HEK293 (cell line): Measurements from ENCODE around the gene RTBDN.

Experiments
- CTCF ChIA-PET: fragments of 350-600 bp; formaldehyde crosslinking; extraction: SDS; loops from one replicate; lab custom pipeline; 2021; ENCODE audit warnings: antibody characterized with exemption; lab: Yijun Ruan, JAX
- POLR2A ChIA-PET: fragments of 300-600 bp; formaldehyde crosslinking; extraction: SDS; loops from one replicate; lab custom pipeline; 2020; ENCODE audit warnings: antibody characterized with exemption, inconsistent platforms; lab: Yijun Ruan, JAX
- H3K27ac ChIP-seq: fragments of 200-500 bp; sonication (Bioruptor generic); 2 replicates; pipeline ENCODE4 v1.5.1; 2014; ENCODE audit warnings: low read depth, low read length, control low read depth, inconsistent platforms; ENCODE audit errors: extremely low read depth
- H3K36me3 ChIP-seq, 2 experiments: fragments of 200-500 bp in 1 of 2; sonication (Bioruptor generic) in 1 of 2; 1 replicate in 1 of 2; 2 replicates in 1 of 2; pipeline ENCODE4 v1.5.1; 2014 to 2017; ENCODE audit warnings: inconsistent platforms in 2 of 2, low read length in 2 of 2; ENCODE audit not compliant: control insufficient read depth in 2 of 2, insufficient read depth in 1 of 2
- H3K4me1 ChIP-seq: fragments of 200-500 bp; sonication (Bioruptor generic); 2 replicates; pipeline ENCODE4 v1.5.1; 2014; ENCODE audit warnings: mild to moderate bottlenecking, low read length, inconsistent platforms; ENCODE audit not compliant: control insufficient read depth, insufficient read depth
- H3K4me3 ChIP-seq: 2 replicates; pipeline ENCODE4 v1.5.1; 2011; ENCODE audit warnings: low read depth, mild to moderate bottlenecking, control low read depth, low read length, moderate library complexity
- H3K9me3 ChIP-seq: fragments of 200-500 bp; sonication (Bioruptor generic); 2 replicates; pipeline ENCODE4 v1.5.1; 2014; ENCODE audit warnings: low read depth, low read length, inconsistent platforms; ENCODE audit not compliant: control insufficient read depth, insufficient read depth
- PRDM10 ChIP-seq: fragments of 450-650 bp; formaldehyde crosslinking; IDR thresholded peaks from 2 replicates; pipeline ENCODE4 v1.5.1; 2016; ENCODE audit warnings: missing biosample characterization, missing genetic modification characterization
- SP3 ChIP-seq: fragments of 450-650 bp; formaldehyde crosslinking; IDR thresholded peaks from 2 replicates; pipeline ENCODE4 v1.5.1; 2016; ENCODE audit warnings: missing biosample characterization, missing genetic modification characterization
- SP7 ChIP-seq: fragments of 450-650 bp; formaldehyde crosslinking; IDR thresholded peaks from 2 replicates; pipeline ENCODE4 v1.5.1; 2016; ENCODE audit warnings: missing biosample characterization, missing genetic modification characterization
- ZBTB20 ChIP-seq: fragments of 450-650 bp; formaldehyde crosslinking; IDR thresholded peaks from 2 replicates; pipeline ENCODE4 v1.5.1; 2016; ENCODE audit warnings: missing biosample characterization, missing genetic modification characterization
- ZFHX2 ChIP-seq: fragments of 450-650 bp; formaldehyde crosslinking; conservative IDR thresholded peaks from 2 replicates; pipeline ENCODE4 v1.5.1; 2016; ENCODE audit warnings: missing biosample characterization, missing genetic modification characterization
- ZNF155 ChIP-seq: fragments of 450-650 bp; formaldehyde crosslinking; IDR thresholded peaks from 2 replicates; pipeline ENCODE4 v1.5.1; 2016; ENCODE audit warnings: missing biosample characterization, missing genetic modification characterization
- ZNF292 ChIP-seq: fragments of 450-650 bp; formaldehyde crosslinking; IDR thresholded peaks from 2 replicates; pipeline ENCODE4 v1.5.1; 2016; ENCODE audit warnings: low read depth, missing biosample characterization, missing genetic modification characterization, borderline replicate concordance
- ZNF335 ChIP-seq: fragments of 450-650 bp; formaldehyde crosslinking; conservative IDR thresholded peaks from 2 replicates; pipeline ENCODE4 v1.5.1; 2016; ENCODE audit warnings: missing biosample characterization, missing genetic modification characterization
- ZNF341 ChIP-seq: fragments of 450-650 bp; formaldehyde crosslinking; IDR thresholded peaks from 2 replicates; pipeline ENCODE4; 2016; ENCODE audit warnings: low read depth, missing biosample characterization, missing genetic modification characterization
- ZNF600 ChIP-seq: fragments of 450-650 bp; formaldehyde crosslinking; IDR thresholded peaks from 2 replicates; pipeline ENCODE4 v1.5.1; 2016; ENCODE audit warnings: missing biosample characterization, missing genetic modification characterization
- ZNF624 ChIP-seq: fragments of 450-650 bp; formaldehyde crosslinking; IDR thresholded peaks from 2 replicates; pipeline ENCODE4 v1.5.1; 2017; ENCODE audit warnings: missing biosample characterization, missing genetic modification characterization
- ZNF626 ChIP-seq: fragments of 450-650 bp; sonication (Bioruptor Pico); formaldehyde crosslinking; IDR thresholded peaks from 2 replicates; pipeline ENCODE4 v1.5.1; 2018; ENCODE audit warnings: missing biosample characterization, missing genetic modification characterization, inconsistent platforms
- ZNF768 ChIP-seq: fragments of 450-650 bp; formaldehyde crosslinking; IDR thresholded peaks from 2 replicates; pipeline ENCODE4 v1.5.1; 2018; ENCODE audit warnings: missing biosample characterization, mild to moderate bottlenecking, missing genetic modification characterization
- ZSCAN4 ChIP-seq: fragments of 450-650 bp; formaldehyde crosslinking; IDR thresholded peaks from 2 replicates; pipeline ENCODE4 v1.5.1; 2017; ENCODE audit warnings: missing biosample characterization, missing genetic modification characterization
- ZXDB ChIP-seq: fragments of 450-650 bp; formaldehyde crosslinking; IDR thresholded peaks from 2 replicates; pipeline ENCODE4 v1.5.1; 2016; ENCODE audit warnings: missing biosample characterization, missing genetic modification characterization
- TF ChIP-seq, protein P1 (sequence below): fragments of 450-650 bp; formaldehyde crosslinking; conservative IDR thresholded peaks from 2 replicates; pipeline ENCODE4 v1.5.1; 2016; ENCODE audit warnings: low read depth, missing biosample characterization, missing genetic modification characterization
- TF ChIP-seq, protein P2 (sequence below): fragments of 450-650 bp; formaldehyde crosslinking; IDR thresholded peaks from 2 replicates; pipeline ENCODE4 v1.5.1; 2016; ENCODE audit warnings: missing biosample characterization, missing genetic modification characterization

The RTBDN gene

GRCh38 chr19:12778905-12779161 lies 55.5 kb downstream of the RTBDN start:
- ChIA-PET POLR2A (interaction anchor here (3.3 kb wide), 1 partner anchor 14 kb away, joined by 42 read pairs; the partner anchor contains the start of gene JUNB), CTCF (interaction anchor here (0.7 to 11.4 kb wide), 9 partner anchors 13 to 243 kb away, joined by 3 to 234 read pairs (median 5); partner anchors contain the start of genes JUNB, PRDX2 and THSD8)
- no peak overlapping the region for H3K4me3 ChIP-seq
- H3K27ac ChIP-seq: no peak overlapping the region
- H3K36me3 ChIP-seq: no peaks in the 10 kb centered on the region
- no peak for TF ChIP-seq ZNF626 (tag by site-specific recombination)
- peak; percentile 89 for TF ChIP-seq PRDM10 (tag by site-specific recombination)
- TF ChIP-seq ZSCAN4 (tag by site-specific recombination): no peak
- peaks cover 6% of the 10 kb centered on the region; the same call in 1 of the 2 replicates for H3K4me1 ChIP-seq
- no peaks in the 10 kb centered on the region for H3K9me3 ChIP-seq

GRCh38 chr19:12778017-12778904 lies 56.1 kb downstream of the RTBDN start:
- no peaks in the 10 kb centered on the region for H3K9me3 ChIP-seq
- peaks cover 6% of the 10 kb centered on the region; the same call in 1 of the 2 replicates for H3K4me1 ChIP-seq
- ChIA-PET CTCF (interaction anchor here (0.6 to 11.4 kb wide), 17 partner anchors 10 to 243 kb away, joined by 3 to 234 read pairs (median 4); partner anchors contain the start of genes GET3, JUNB, PRDX2 and THSD8), POLR2A (interaction anchor here (0.8 to 3.3 kb wide), 4 partner anchors 14 to 21 kb away, joined by 3 to 42 read pairs (median 8); partner anchors contain the start of gene JUNB)
- peak overlapping the region; percentile 12; the same call in 1 of the 2 replicates for H3K27ac ChIP-seq
- H3K36me3 ChIP-seq: no peaks in the 10 kb centered on the region
- H3K4me3 ChIP-seq: peak overlapping the region; percentile 39
- TF ChIP-seq ZFHX2 (tag by site-specific recombination): peak; percentile 60
- TF ChIP-seq SP7 (tag by site-specific recombination): peak; percentile 83; the same call in 1 of the 2 replicates
- no peak for TF ChIP-seq ZNF292 (tag by site-specific recombination)
- TF ChIP-seq ZXDB (tag by site-specific recombination): peak; percentile 60
- peak; percentile 65 for TF ChIP-seq ZBTB20
- TF ChIP-seq ZNF768 (tag by site-specific recombination): no peak
- TF ChIP-seq ZNF155 (tag by site-specific recombination): no peak
- TF ChIP-seq, protein P1, sequence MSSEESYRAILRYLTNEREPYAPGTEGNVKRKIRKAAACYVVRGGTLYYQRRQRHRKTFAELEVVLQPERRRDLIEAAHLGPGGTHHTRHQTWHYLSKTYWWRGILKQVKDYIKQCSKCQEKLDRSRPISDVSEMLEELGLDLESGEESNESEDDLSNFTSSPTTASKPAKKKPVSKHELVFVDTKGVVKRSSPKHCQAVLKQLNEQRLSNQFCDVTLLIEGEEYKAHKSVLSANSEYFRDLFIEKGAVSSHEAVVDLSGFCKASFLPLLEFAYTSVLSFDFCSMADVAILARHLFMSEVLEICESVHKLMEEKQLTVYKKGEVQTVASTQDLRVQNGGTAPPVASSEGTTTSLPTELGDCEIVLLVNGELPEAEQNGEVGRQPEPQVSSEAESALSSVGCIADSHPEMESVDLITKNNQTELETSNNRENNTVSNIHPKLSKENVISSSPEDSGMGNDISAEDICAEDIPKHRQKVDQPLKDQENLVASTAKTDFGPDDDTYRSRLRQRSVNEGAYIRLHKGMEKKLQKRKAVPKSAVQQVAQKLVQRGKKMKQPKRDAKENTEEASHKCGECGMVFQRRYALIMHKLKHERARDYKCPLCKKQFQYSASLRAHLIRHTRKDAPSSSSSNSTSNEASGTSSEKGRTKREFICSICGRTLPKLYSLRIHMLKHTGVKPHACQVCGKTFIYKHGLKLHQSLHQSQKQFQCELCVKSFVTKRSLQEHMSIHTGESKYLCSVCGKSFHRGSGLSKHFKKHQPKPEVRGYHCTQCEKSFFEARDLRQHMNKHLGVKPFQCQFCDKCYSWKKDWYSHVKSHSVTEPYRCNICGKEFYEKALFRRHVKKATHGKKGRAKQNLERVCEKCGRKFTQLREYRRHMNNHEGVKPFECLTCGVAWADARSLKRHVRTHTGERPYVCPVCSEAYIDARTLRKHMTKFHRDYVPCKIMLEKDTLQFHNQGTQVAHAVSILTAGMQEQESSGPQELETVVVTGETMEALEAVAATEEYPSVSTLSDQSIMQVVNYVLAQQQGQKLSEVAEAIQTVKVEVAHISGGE (tag by site-specific recombination): peak; percentile 75
- peak; percentile 58 for TF ChIP-seq ZNF600 (tag by site-specific recombination)
- TF ChIP-seq ZNF335: peak; percentile 21; the same call in 1 of the 2 replicates
- TF ChIP-seq ZNF341: peak; percentile 96
- TF ChIP-seq PRDM10 (tag by site-specific recombination): peak; percentile 98
- peak; percentile 75 for TF ChIP-seq SP3 (tag by site-specific recombination)
- TF ChIP-seq ZNF624 (tag by site-specific recombination): no peak
- TF ChIP-seq, protein P2, sequence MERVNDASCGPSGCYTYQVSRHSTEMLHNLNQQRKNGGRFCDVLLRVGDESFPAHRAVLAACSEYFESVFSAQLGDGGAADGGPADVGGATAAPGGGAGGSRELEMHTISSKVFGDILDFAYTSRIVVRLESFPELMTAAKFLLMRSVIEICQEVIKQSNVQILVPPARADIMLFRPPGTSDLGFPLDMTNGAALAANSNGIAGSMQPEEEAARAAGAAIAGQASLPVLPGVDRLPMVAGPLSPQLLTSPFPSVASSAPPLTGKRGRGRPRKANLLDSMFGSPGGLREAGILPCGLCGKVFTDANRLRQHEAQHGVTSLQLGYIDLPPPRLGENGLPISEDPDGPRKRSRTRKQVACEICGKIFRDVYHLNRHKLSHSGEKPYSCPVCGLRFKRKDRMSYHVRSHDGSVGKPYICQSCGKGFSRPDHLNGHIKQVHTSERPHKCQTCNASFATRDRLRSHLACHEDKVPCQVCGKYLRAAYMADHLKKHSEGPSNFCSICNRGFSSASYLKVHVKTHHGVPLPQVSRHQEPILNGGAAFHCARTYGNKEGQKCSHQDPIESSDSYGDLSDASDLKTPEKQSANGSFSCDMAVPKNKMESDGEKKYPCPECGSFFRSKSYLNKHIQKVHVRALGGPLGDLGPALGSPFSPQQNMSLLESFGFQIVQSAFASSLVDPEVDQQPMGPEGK (tag by site-specific recombination): 0 out of 2 replicates have a peak, but pooled peaks have one; percentile 26
